HepG2 (cell line): Measurements from ENCODE around the gene KLF6. TPM values are rescaled to one million over a fixed set of nuclear protein-coding genes. Genes with fewer than 3 reads are reported as not detected.

Experiments
- ATF4 ChIP-seq, 2 experiments: fragments of 450-650 bp in 1 of 2; sonication (generic) in 1 of 2; formaldehyde crosslinking; IDR thresholded peaks; 2 replicates each; pipeline versions ENCODE4 v1.5.0 to v1.8.0; 2020 to 2022; ENCODE audit warnings: mild to moderate bottlenecking in 1 of 2, missing genetic modification reagents in 1 of 2
- ATM ChIP-seq: fragments of 450-650 bp; IDR thresholded peaks from 2 replicates; pipeline ENCODE4 v1.7.1; 2017; ENCODE audit warnings: mild to moderate bottlenecking, borderline replicate concordance
- CREBL2 ChIP-seq: sonication (generic); formaldehyde crosslinking; IDR thresholded peaks from 2 replicates; pipeline ENCODE4 v1.8.1; 2023; ENCODE audit warnings: missing genetic modification reagents, mild to moderate bottlenecking, borderline replicate concordance
- DPF2 ChIP-seq: sonication (generic); formaldehyde crosslinking; IDR thresholded peaks from 2 replicates; pipeline ENCODE4 v1.4.0; 2020; ENCODE audit warnings: mild to moderate bottlenecking, low read depth, missing genetic modification reagents, borderline replicate concordance
- DR1 ChIP-seq: sonication (generic); formaldehyde crosslinking; IDR thresholded peaks from 2 replicates; pipeline ENCODE4 v1.8.0; 2021; ENCODE audit warnings: mild to moderate bottlenecking, missing genetic modification reagents, inconsistent platforms
- GABPB1 ChIP-seq: IDR thresholded peaks from 2 replicates; pipeline ENCODE4 v1.6.1; 2016; ENCODE audit warnings: mild to moderate bottlenecking, missing genetic modification reagents, moderate library complexity, missing compliant biosample characterization
- GMEB2 ChIP-seq: IDR thresholded peaks from 2 replicates; pipeline ENCODE4 v1.6.1; 2016; ENCODE audit warnings: missing biosample characterization, missing genetic modification reagents, low read depth
- KAT2B ChIP-seq: fragments of 150-350 bp; IDR thresholded peaks from 2 replicates; pipeline ENCODE4 v1.6.1; 2014; ENCODE audit warnings: low read depth, low read length, borderline replicate concordance
- KDM6A ChIP-seq: IDR thresholded peaks from 2 replicates; pipeline ENCODE4 v1.6.1; 2016; ENCODE audit warnings: low read depth
- MAZ ChIP-seq, 2 experiments: sonication (generic) in 1 of 2; formaldehyde crosslinking in 1 of 2; IDR thresholded peaks; 2 replicates each; pipeline versions ENCODE4 v1.5.0 to v1.6.1; 2012 to 2020; ENCODE audit warnings: low read depth in 2 of 2, mild to moderate bottlenecking in 2 of 2, borderline replicate concordance in 1 of 2, improper control_type of control experiment in 1 of 2, low read length in 1 of 2, missing genetic modification reagents in 1 of 2, moderate library complexity in 1 of 2
- MLXIP ChIP-seq: sonication (generic); formaldehyde crosslinking; IDR thresholded peaks from 2 replicates; pipeline ENCODE4 v1.9.0; 2021; ENCODE audit warnings: missing genetic modification reagents, borderline replicate concordance
- MTERF4 ChIP-seq: sonication (generic); formaldehyde crosslinking; IDR thresholded peaks from 2 replicates; pipeline ENCODE4 v1.8.0; 2023; ENCODE audit warnings: mild to moderate bottlenecking, missing genetic modification reagents
- MXI1 ChIP-seq: IDR thresholded peaks from 3 replicates; pipeline ENCODE4 v1.6.1; 2012; ENCODE audit warnings: low read depth, low read length, inconsistent platforms, borderline replicate concordance
- RFX3 ChIP-seq: IDR thresholded peaks from 2 replicates; pipeline ENCODE4 v1.6.1; 2016; ENCODE audit warnings: missing biosample characterization, missing genetic modification reagents
- TRIM22 ChIP-seq: fragments of 450-650 bp; IDR thresholded peaks from 2 replicates; pipeline ENCODE4 v1.6.1; 2017
- ZFP36L2 ChIP-seq: sonication (generic); formaldehyde crosslinking; IDR thresholded peaks from 2 replicates; pipeline ENCODE4 v1.4.0; 2020; ENCODE audit warnings: missing genetic modification reagents
- ZMAT5 ChIP-seq: sonication (generic); formaldehyde crosslinking; IDR thresholded peaks from 2 replicates; pipeline ENCODE4 v1.5.0; 2020; ENCODE audit warnings: mild to moderate bottlenecking, low read depth, missing genetic modification reagents, borderline replicate concordance
- ZNF761 ChIP-seq: sonication (generic); formaldehyde crosslinking; conservative IDR thresholded peaks from 2 replicates; pipeline ENCODE4 v1.4.0; 2020; ENCODE audit warnings: mild to moderate bottlenecking, missing genetic modification reagents
- ZNF782 ChIP-seq: sonication (generic); formaldehyde crosslinking; IDR thresholded peaks from 2 replicates; pipeline ENCODE4 v1.4.0; 2020; ENCODE audit warnings: missing genetic modification reagents, mild to moderate bottlenecking, borderline replicate concordance
- ZNF790 ChIP-seq: sonication (generic); formaldehyde crosslinking; IDR thresholded peaks from 2 replicates; pipeline ENCODE4 v1.8.0; 2022; ENCODE audit warnings: missing genetic modification reagents, mild to moderate bottlenecking, borderline replicate concordance
- polyA plus RNA-seq, 8 experiments: library from polyadenylated mRNA; depleted of rRNA in 3 of 8; stranded (reverse) in 7 of 8; unstranded in 1 of 8; fragments of >200 nt; fragmentation: Illumina TruSeq in 4 of 8; extraction: Trizol in 4 of 8; gene quantifications; 2 replicates each; pipeline versions ENCODE4 v1.2.1 to v1.2.3, GENCODE V29; 2011 to 2016; ENCODE audit warnings: low read depth in 4 of 8, missing spikeins in 1 of 8, mixed read lengths in 1 of 8; ENCODE audit not compliant: insufficient read depth in 1 of 8
- total RNA-seq, 5 experiments: library from RNA; depleted of rRNA; stranded (reverse); fragments of >200 nt; fragmentation: Illumina TruSeq; extraction: Trizol; gene quantifications; 2 replicates each; pipeline ENCODE4 v1.2.3, GENCODE V29; 2016; ENCODE audit warnings: low read depth in 1 of 5

KLF6 gene
- total and polyA plus RNA-seq, 2 of the 13 experiments (the other 11 are each of a cell fraction or from before 2014, with no cell fraction given) = 27.0 to 71.9 TPM

GRCh38 chr10:3747984-3748383 is 37.0 kb downstream of the KLF6 start (continued):
- TF ChIP-seq ATF4 (CRISPR knock-in tag; IDR thresholded peaks at IDR 0.05) = no peak
- no peak for TF ChIP-seq MTERF4 (CRISPR knock-in tag)
- no peak for TF ChIP-seq GABPB1 (CRISPR knock-in tag)
- TF ChIP-seq RFX3 (CRISPR knock-in tag) = no peak
- TF ChIP-seq CREBL2 (CRISPR knock-in tag) = no peak
- TF ChIP-seq ZNF790 (CRISPR knock-in tag) = no peak
- no peak for TF ChIP-seq GMEB2 (CRISPR knock-in tag)
- TF ChIP-seq ATM = no peak
- no peak for TF ChIP-seq ZNF761 (CRISPR knock-in tag)
- no peak for TF ChIP-seq DR1 (CRISPR knock-in tag)
- no peak for TF ChIP-seq ZMAT5 (CRISPR knock-in tag)
- no peak for TF ChIP-seq KAT2B
- TF ChIP-seq DPF2 (CRISPR knock-in tag) = 0 out of 2 replicates have a peak, but pooled peaks have one; percentile 40
- no peak for TF ChIP-seq MAZ (IDR thresholded peaks at IDR 0.05; ENCODE audit: borderline replicate concordance, low read depth, low read length)
- TF ChIP-seq MAZ (CRISPR knock-in tag; IDR thresholded peaks at IDR 0.05; ENCODE audit: low read depth) = no peak
- no peak for TF ChIP-seq ZNF782 (CRISPR knock-in tag)
- TF ChIP-seq MLXIP = no peak
- TF ChIP-seq ZFP36L2 = no peak
- no peak for TF ChIP-seq KDM6A (CRISPR knock-in tag)
- TF ChIP-seq TRIM22 = no peak
- no peak for TF ChIP-seq MXI1
